CD4-positive, alpha-beta memory T cell (primary cell): ENCODE data around the gene TMEM45B. TPM values are rescaled to one million over a fixed set of nuclear protein-coding genes. Genes with fewer than 3 reads are reported as not detected.
"Not testable (repeated sequence)": the region's sequence is repeated elsewhere in the genome, so short reads cannot be mapped to it uniquely, and the experiment has no call there.

Source experiments
- CTCF ChIA-PET: fragments of 350-600 bp; sonication (Branson Sonifier 250); formaldehyde crosslinking; loops from one replicate; lab custom pipeline; 2021; ENCODE audit warnings: inconsistent platforms; ENCODE audit not compliant: partially characterized antibody; lab: Charles Lee
- POLR2A ChIA-PET: fragments of 350-600 bp; sonication (Branson Sonifier 250); formaldehyde crosslinking; loops from one replicate; lab custom pipeline; 2021; ENCODE audit not compliant: partially characterized antibody; lab: Charles Lee
- DNase-seq, 5 donors: peaks; one replicate each; pipeline versions ENCODE4 v3.0.0 to v3.0.0-alpha.2; 2020 to 2022; ENCODE audit warnings: mixed read lengths in 1 of 5
- H3K27ac ChIP-seq: one replicate; pipeline ENCODE4 v1.7.0; 2013; ENCODE audit warnings: low read depth, low read length
- H3K27me3 ChIP-seq: 2 replicates; pipeline ENCODE4 v1.7.0; 2013; ENCODE audit warnings: mild to moderate bottlenecking, low read length, moderate library complexity; ENCODE audit not compliant: insufficient read depth
- H3K36me3 ChIP-seq: 2 replicates; pipeline ENCODE4 v1.7.0; 2013; ENCODE audit warnings: mild to moderate bottlenecking, low read length, moderate library complexity; ENCODE audit not compliant: insufficient read depth
- H3K4me1 ChIP-seq: 2 replicates; pipeline ENCODE4 v1.7.0; 2013; ENCODE audit warnings: mild to moderate bottlenecking, low read length, moderate library complexity; ENCODE audit not compliant: insufficient read depth
- H3K4me3 ChIP-seq, 2 donors: one replicate each; pipeline ENCODE4 v1.7.0; 2013; ENCODE audit warnings: low read length in 2 of 2, mild to moderate bottlenecking in 1 of 2
- H3K9me3 ChIP-seq, 2 donors: one replicate each; pipeline ENCODE4 v1.7.0; 2013; ENCODE audit warnings: low read length in 2 of 2, control low read depth in 1 of 2; ENCODE audit not compliant: control insufficient read depth in 1 of 2
- H3K27ac Mint-ChIP-seq, 7 donors: one replicate each; pipeline ENCODE4 v1.8.0; 2020 to 2021; ENCODE audit warnings: mixed read lengths in 7 of 7, mild to moderate bottlenecking in 6 of 7, inconsistent platforms in 3 of 7, moderate library complexity in 3 of 7
- H3K27me3 Mint-ChIP-seq, 2 donors: one replicate each; pipeline ENCODE4 v1.8.0; 2020 to 2021; ENCODE audit warnings: mixed read lengths in 2 of 2
- H3K36me3 Mint-ChIP-seq, 2 donors: one replicate each; pipeline ENCODE4 v1.8.0; 2020 to 2021; ENCODE audit warnings: mixed read lengths in 2 of 2, inconsistent platforms in 1 of 2, mild to moderate bottlenecking in 1 of 2
- H3K4me1 Mint-ChIP-seq, 4 donors: one replicate each; pipeline ENCODE4 v1.8.0; 2020 to 2021; ENCODE audit warnings: mixed read lengths in 4 of 4, mild to moderate bottlenecking in 1 of 4
- H3K4me3 Mint-ChIP-seq, 8 donors: one replicate each; pipeline ENCODE4 v1.8.0; 2020 to 2021; ENCODE audit warnings: mixed read lengths in 8 of 8, mild to moderate bottlenecking in 7 of 8, moderate library complexity in 6 of 8, inconsistent platforms in 3 of 8
- H3K9me3 Mint-ChIP-seq, 8 donors: one replicate each; pipeline ENCODE4 v1.8.0; 2020 to 2021; ENCODE audit warnings: mixed read lengths in 8 of 8, mild to moderate bottlenecking in 5 of 8, inconsistent platforms in 3 of 8, moderate library complexity in 1 of 8
- intact Hi-C: fragments of 100-400 bp; cut with micrococcal nuclease; formaldehyde crosslinking; loops from one replicate; pipeline ENCODE4 v1.15.1; 2023
- polyA plus RNA-seq, 2 donors: library from polyadenylated mRNA; unstranded; fragments of 300-500 nt; fragmentation: Illumina TruSeq; gene quantifications; one replicate each; pipeline ENCODE4 v1.2.3, GENCODE V29; 2021
- total RNA-seq, 2 experiments: library from RNA; stranded (reverse); gene quantifications; one replicate each; pipeline ENCODE4 v1.2.3, GENCODE V29; 2021

The TMEM45B gene
- total and polyA plus RNA-seq, 4 experiments from 2014 or later: 14.0 to 34.4 (median 26.0) TPM

DNA sequence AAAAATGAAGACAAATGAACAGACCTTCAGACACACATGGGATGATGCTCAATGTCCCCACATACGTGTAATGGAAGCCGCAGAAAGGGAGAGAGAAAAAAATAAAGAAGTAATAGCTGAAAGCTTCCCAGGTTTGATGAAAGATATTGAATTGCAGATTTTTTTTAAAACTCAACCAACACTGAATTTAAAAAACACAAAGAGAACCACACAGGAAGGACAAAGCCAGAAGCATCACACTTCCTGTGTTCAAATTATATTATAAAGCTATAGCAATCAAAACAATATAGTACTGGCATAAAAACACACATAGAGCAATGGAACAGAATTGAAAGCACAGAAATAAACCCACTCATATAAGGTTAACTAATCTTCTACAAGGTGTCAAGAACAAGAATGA lies 26.5 kb downstream of the TMEM45B start:
- Histone ChIP-seq H3K9me3 (no peaks in the 10 kb centered on the region), H3K27me3 (no peaks in the 10 kb centered on the region), H3K27ac (no peak overlapping the region), H3K4me1 (peaks cover 53% of the 10 kb centered on the region), H3K4me3 (no peak overlapping the region), H3K36me3 (no peaks in the 10 kb centered on the region)
- ChIA-PET CTCF (interaction anchor here (0.7 to 2.1 kb wide), 3 partner anchors 12 to 49 kb away, joined by 3 to 6 read pairs (median 3); no protein-coding TSS in a partner anchor), POLR2A (interaction anchor here (0.6 to 3.6 kb wide), 6 partner anchors 11 to 53 kb away, joined by 3 to 51 read pairs (median 8); partner anchors contain the start of genes NFRKB and TMEM45B)
- H3K27ac Mint-ChIP-seq: peak overlapping the region in 6 of 7 donors; percentile 20 to 87 (median 66)
- H3K4me3 Mint-ChIP-seq: peak overlapping the region in 7 of 8 donors; percentile 18 to 69 (median 48)
- H3K9me3 Mint-ChIP-seq: peaks cover 0 to 17% (median 12%) of the 10 kb centered on the region in 8 donors
- intact Hi-C loops: loop anchor here (1.0 kb wide), 1 partner anchor 12 kb away; no protein-coding TSS in a partner anchor
- DNase-seq: peak in 4 of 5 donors; percentile 36 to 48 (median 40)
- no peaks in the 10 kb centered on the region for H3K27me3 Mint-ChIP-seq
- peaks cover 6 to 15% of the 10 kb centered on the region in 2 donors for H3K36me3 Mint-ChIP-seq
- peaks cover 31 to 70% (median 44%) of the 10 kb centered on the region in 4 donors for H3K4me1 Mint-ChIP-seq

DNA sequence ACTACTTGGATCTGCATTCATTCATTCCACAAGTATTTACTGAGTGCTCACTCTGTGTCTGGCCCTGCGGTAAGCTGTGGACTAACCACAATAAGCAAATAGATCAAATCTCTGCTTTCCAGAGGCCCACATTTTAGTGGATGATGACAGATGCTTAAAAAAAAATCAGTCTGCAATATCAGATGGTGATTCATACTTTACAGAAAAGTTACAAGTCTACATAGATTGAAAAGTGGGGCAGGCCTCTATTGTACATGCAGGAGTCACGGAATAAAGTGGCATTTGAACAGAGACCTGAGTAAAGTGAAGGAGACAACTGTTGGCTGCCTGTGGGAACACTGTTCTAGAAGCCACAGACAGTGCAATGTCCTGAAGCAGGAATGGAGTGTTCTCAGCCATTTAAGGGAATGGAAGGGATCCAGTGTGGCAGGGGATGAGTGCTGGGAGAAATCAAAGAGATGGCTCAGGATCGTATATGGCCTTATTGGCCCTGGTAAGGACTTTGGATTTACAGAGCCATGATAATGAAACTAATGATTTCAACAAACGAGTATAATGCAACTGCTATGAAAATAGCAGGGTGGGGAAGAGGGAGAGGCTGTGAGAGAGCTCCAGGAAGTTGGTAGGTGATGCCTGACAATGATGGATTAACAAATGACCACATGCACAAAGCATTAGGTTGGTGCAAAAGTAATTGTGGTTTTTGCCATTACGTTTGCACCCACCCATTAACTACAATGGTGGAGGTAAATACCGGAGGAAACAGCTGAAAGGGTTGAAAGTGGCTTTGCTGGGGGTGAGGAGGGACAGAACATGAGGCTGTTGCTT lies 31.1 kb downstream of the TMEM45B start:
- peaks cover 34% of the 10 kb centered on the region for H3K4me1 ChIP-seq
- H3K4me3 Mint-ChIP-seq: peak overlapping the region in 7 of 8 donors; percentile 37 to 81 (median 70)
- H3K27me3 Mint-ChIP-seq: no peaks in the 10 kb centered on the region
- ChIA-PET CTCF (interaction anchor here (0.6 kb wide), 1 partner anchor 29 kb away, joined by 3 read pairs; no protein-coding TSS in a partner anchor), POLR2A (interaction anchor here (0.6 to 3.5 kb wide), 9 partner anchors 11 to 1076 kb away, joined by 3 to 17 read pairs (median 4); partner anchors contain the start of genes PRDM10 and TMEM45B)
- peaks cover 4 to 15% of the 10 kb centered on the region in 2 donors for H3K36me3 Mint-ChIP-seq
- H3K9me3 ChIP-seq: no peaks in the 10 kb centered on the region
- peak overlapping the region in 1 of 2 donors; percentile 6 for H3K4me3 ChIP-seq
- DNase-seq: peak; percentile 55 to 79 (median 72)
- H3K9me3 Mint-ChIP-seq: peaks cover 0 to 17% (median 10%) of the 10 kb centered on the region in 8 donors
- peaks cover 21 to 44% (median 33%) of the 10 kb centered on the region in 4 donors for H3K4me1 Mint-ChIP-seq
- no peak overlapping the region for H3K27ac ChIP-seq
- no peaks in the 10 kb centered on the region for H3K27me3 ChIP-seq
- peak overlapping the region; percentile 67 to 97 (median 94) for H3K27ac Mint-ChIP-seq
- no peaks in the 10 kb centered on the region for H3K36me3 ChIP-seq
- intact Hi-C loops: no loop called here

DNA sequence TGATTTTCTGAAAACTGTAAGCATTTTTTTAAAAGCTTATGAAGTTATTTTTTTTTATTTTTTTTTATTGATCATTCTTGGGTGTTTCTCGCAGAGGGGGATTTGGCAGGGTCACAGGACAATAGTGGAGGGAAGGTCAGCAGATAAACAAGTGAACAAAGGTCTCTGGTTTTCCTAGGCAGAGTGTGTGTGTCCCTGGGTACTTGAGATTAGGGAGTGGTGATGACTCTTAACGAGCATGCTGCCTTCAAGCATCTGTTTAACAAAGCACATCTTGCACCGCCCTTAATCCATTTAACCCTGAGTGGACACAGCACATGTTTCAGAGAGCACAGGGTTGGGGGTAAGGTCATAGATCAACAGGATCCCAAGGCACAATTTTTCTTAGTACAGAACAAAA lies 31.7 kb downstream of the TMEM45B start:
- H3K4me3 ChIP-seq, H3K27ac ChIP-seq, H3K4me3 Mint-ChIP-seq, H3K9me3 ChIP-seq, H3K27me3 Mint-ChIP-seq, H3K27me3 ChIP-seq, H3K36me3 ChIP-seq, DNase-seq, intact Hi-C loops: not testable (repeated sequence)
- H3K4me1 Mint-ChIP-seq: peaks cover 20 to 44% (median 31%) of the 10 kb centered on the region in 4 donors
- H3K4me1 ChIP-seq: peaks cover 30% of the 10 kb centered on the region
- peaks cover 3 to 10% of the 10 kb centered on the region in 2 donors for H3K36me3 Mint-ChIP-seq
- POLR2A ChIA-PET: interaction anchor here (1.0 to 3.5 kb wide), 4 partner anchors 12 to 47 kb away, joined by 3 to 17 read pairs (median 5); partner anchors contain the start of gene TMEM45B
- CTCF ChIA-PET: interaction anchor here (0.6 kb wide), 1 partner anchor 28 kb away, joined by 3 read pairs; no protein-coding TSS in a partner anchor
- peak overlapping the region in 1 of 7 donors; percentile 67 for H3K27ac Mint-ChIP-seq
- H3K9me3 Mint-ChIP-seq: peaks cover 0 to 11% (median 5%) of the 10 kb centered on the region in 8 donors

- H3K9me3 Mint-ChIP-seq: no peaks in the 10 kb centered on the region
- no peak overlapping the region for H3K4me3 Mint-ChIP-seq
- H3K4me1 ChIP-seq: peaks cover 42% of the 10 kb centered on the region
- no peak overlapping the region for H3K27ac ChIP-seq
- no peak overlapping the region for H3K4me3 ChIP-seq
- ChIA-PET POLR2A (interaction anchor here (0.6 to 1.9 kb wide), 4 partner anchors 12 to 1438 kb away, joined by 3 to 9 read pairs (median 4); no protein-coding TSS in a partner anchor), CTCF (interaction anchor here (1.2 kb wide), 1 partner anchor 46 kb away, joined by 3 read pairs; no protein-coding TSS in a partner anchor)
- peak overlapping the region in 3 of 7 donors; percentile 11 to 82 (median 17) for H3K27ac Mint-ChIP-seq
- no peaks in the 10 kb centered on the region for H3K27me3 Mint-ChIP-seq
- peaks cover 40 to 59% (median 45%) of the 10 kb centered on the region in 4 donors for H3K4me1 Mint-ChIP-seq
- no peak for DNase-seq
- no peaks in the 10 kb centered on the region for H3K36me3 ChIP-seq
- H3K9me3 ChIP-seq: no peaks in the 10 kb centered on the region
- peaks cover 0 to 4% of the 10 kb centered on the region in 2 donors for H3K36me3 Mint-ChIP-seq
- no peaks in the 10 kb centered on the region for H3K27me3 ChIP-seq
- intact Hi-C loops: loop anchor here (5.0 kb wide), 1 partner anchor 62 kb away; no protein-coding TSS in a partner anchor
These were observed 33.9 kb downstream of the TMEM45B start for GRCh38 chr11:129849447-129850130.

GRCh38 chr11:129852125-129852740 lies 36.6 kb downstream of the TMEM45B start:
- no peak for DNase-seq
- intact Hi-C loops: loop anchor here (5.0 kb wide), 1 partner anchor 65 kb away; no protein-coding TSS in a partner anchor
- Mint-ChIP-seq H3K4me1 (peaks cover 32 to 54% (median 39%) of the 10 kb centered on the region in 4 donors), H3K27me3 (no peaks in the 10 kb centered on the region), H3K27ac (peak overlapping the region; percentile 94 to 100 (median 99)), H3K36me3 (peaks cover 0 to 4% of the 10 kb centered on the region in 2 donors), H3K4me3 (peak overlapping the region in 3 of 8 donors; percentile 7 to 15 (median 14)), H3K9me3 (no peaks in the 10 kb centered on the region)
- ChIA-PET CTCF (no interaction called here), POLR2A (interaction anchor here (0.7 to 5.9 kb wide), 7 partner anchors 8 to 151 kb away, joined by 3 to 108 read pairs (median 19); partner anchors contain the start of genes PRDM10 and TMEM45B)
- H3K4me1 ChIP-seq: peaks cover 32% of the 10 kb centered on the region
- H3K9me3 ChIP-seq: no peaks in the 10 kb centered on the region
- no peaks in the 10 kb centered on the region for H3K27me3 ChIP-seq
- no peak overlapping the region for H3K4me3 ChIP-seq
- H3K36me3 ChIP-seq: no peaks in the 10 kb centered on the region
- H3K27ac ChIP-seq: no peak overlapping the region
